ENCODE results near the gene C2orf49. TPM values are rescaled to one million over a fixed set of nuclear protein-coding genes. Genes with fewer than 3 reads are reported as not detected.
"Not testable (repeated sequence)": the region's sequence is repeated elsewhere in the genome, so short reads cannot be mapped to it uniquely, and the experiment has no call there.

The C2orf49 gene
- total RNA-seq, 4 donors from 2014 or later = 16.4 to 19.5 (median 17.7) TPM

DNA sequence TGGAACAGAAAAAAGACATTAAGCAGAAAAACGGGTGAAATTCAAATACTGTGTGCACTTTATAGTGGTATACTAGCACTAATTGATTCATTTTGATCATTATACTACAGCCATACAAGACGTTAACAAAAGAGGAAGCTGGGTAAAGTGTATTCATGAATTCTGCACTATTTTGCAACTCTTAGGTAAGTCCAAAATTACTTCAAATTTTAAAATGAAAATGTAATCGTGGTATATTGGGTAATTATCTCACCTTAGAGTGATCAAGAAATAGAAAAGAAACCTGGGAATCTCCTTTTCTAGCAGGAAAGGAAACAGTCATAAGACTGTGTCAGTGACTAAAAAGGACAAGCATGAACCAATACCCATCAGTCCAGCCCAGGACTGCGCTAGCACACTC lies 13.2 kb upstream of the C2orf49 start:
- H3K9me3 ChIP-seq = no peaks in the 10 kb centered on the region
- DNase-seq (ENCODE audit: extremely low spot score) = no peak
- intact Hi-C loops (cut with DNase I) = no loop called here
- WGBS = 78% methylated on average over 4 of the region's 4 CpGs
- no peak overlapping the region for H3K4me3 ChIP-seq
- H3K36me3 ChIP-seq = peaks cover 0 to 6% (median 0%) of the 10 kb centered on the region in 4 donors
- H3K4me1 ChIP-seq = peaks cover 13 to 61% (median 47%) of the 10 kb centered on the region in 4 donors
- H3K27ac ChIP-seq (replicated peaks in 1 of 4) = no peak overlapping the region
- TF ChIP-seq POLR2AphosphoS5 (IDR thresholded peaks at IDR 0.05) (no peak), POLR2A (IDR thresholded peaks at IDR 0.05; ENCODE audit: low read depth) (no peak), EP300 (IDR thresholded peaks at IDR 0.05) (no peak)
- TF ChIP-seq, protein P1, sequence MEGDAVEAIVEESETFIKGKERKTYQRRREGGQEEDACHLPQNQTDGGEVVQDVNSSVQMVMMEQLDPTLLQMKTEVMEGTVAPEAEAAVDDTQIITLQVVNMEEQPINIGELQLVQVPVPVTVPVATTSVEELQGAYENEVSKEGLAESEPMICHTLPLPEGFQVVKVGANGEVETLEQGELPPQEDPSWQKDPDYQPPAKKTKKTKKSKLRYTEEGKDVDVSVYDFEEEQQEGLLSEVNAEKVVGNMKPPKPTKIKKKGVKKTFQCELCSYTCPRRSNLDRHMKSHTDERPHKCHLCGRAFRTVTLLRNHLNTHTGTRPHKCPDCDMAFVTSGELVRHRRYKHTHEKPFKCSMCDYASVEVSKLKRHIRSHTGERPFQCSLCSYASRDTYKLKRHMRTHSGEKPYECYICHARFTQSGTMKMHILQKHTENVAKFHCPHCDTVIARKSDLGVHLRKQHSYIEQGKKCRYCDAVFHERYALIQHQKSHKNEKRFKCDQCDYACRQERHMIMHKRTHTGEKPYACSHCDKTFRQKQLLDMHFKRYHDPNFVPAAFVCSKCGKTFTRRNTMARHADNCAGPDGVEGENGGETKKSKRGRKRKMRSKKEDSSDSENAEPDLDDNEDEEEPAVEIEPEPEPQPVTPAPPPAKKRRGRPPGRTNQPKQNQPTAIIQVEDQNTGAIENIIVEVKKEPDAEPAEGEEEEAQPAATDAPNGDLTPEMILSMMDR (IDR thresholded peaks at IDR 0.05) = no peak
- no peaks in the 10 kb centered on the region for H3K27me3 ChIP-seq

DNA sequence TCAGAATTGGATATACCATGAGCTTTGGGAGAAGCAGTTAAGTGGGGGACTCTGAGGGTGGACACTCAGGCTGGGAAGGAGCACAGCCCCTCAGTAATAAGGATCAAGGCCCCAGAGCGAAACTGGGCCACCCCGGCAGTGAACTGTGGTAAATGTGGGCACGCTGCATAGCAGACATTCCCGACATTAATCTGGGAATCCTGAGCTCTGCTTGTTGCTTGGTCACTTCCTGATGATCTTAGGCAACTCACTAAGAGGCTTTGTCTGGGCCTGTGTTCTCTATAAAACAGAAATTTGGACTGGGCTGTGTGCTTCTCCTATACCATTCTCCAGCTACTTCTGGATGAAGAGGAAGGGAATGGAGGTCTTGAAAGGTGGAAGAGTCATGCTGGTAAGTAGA lies 12.6 kb upstream of the C2orf49 start:
- H3K36me3 ChIP-seq = peaks cover 0 to 6% (median 0%) of the 10 kb centered on the region in 4 donors
- H3K4me1 ChIP-seq = peaks cover 13 to 56% (median 45%) of the 10 kb centered on the region in 4 donors
- TF ChIP-seq POLR2AphosphoS5 (IDR thresholded peaks at IDR 0.05) (no peak), POLR2A (IDR thresholded peaks at IDR 0.05; ENCODE audit: low read depth) (no peak), EP300 (IDR thresholded peaks at IDR 0.05) (no peak)
- TF ChIP-seq, protein P1 (IDR thresholded peaks at IDR 0.05) = no peak
- intact Hi-C loops (cut with DNase I) = no loop called here
- no peaks in the 10 kb centered on the region for H3K27me3 ChIP-seq
- WGBS = 89% methylated on average over 4 of the region's 4 CpGs
- no peak overlapping the region for H3K27ac ChIP-seq (replicated peaks in 1 of 4)
- DNase-seq (ENCODE audit: extremely low spot score) = no peak
- H3K9me3 ChIP-seq = no peaks in the 10 kb centered on the region
- H3K4me3 ChIP-seq = no peak overlapping the region

DNA sequence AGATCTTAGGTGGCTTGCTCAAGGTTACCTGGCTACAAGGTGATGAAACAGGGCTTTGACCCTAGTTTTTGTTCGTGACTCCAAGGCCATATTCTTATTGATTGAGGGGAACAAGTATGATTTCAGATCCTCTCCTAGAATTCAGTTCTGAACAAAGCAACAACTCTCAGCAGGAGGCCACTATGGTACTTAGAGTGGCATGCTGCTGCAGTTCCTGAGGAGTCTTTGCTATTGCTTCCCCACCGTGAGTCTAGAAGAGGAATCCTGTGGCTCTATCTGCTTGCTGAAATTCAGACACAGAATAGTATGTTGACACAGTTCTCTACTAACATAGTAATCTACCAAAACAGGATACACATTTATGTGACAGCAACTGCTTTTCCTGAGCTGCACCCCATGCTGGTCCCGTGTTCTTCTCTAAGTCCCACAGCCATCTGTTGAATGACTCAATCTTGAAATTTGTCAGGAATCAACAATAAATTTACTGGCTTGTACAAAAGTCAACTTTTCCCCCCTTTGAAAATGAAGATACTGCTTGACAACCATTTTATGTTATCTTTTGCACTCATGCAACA lies 11.9 kb upstream of the C2orf49 start:
- DNase-seq (ENCODE audit: extremely low spot score) = no peak
- TF ChIP-seq EP300 (IDR thresholded peaks at IDR 0.05) (no peak), POLR2AphosphoS5 (IDR thresholded peaks at IDR 0.05) (no peak), POLR2A (IDR thresholded peaks at IDR 0.05; ENCODE audit: low read depth) (no peak)
- TF ChIP-seq, protein P1 (IDR thresholded peaks at IDR 0.05) = no peak
- Histone ChIP-seq H3K27me3 (no peaks in the 10 kb centered on the region), H3K9me3 (no peaks in the 10 kb centered on the region), H3K4me1 (peaks cover 17 to 55% (median 44%) of the 10 kb centered on the region in 4 donors), H3K4me3 (no peak overlapping the region), H3K36me3 (peaks cover 0 to 6% (median 0%) of the 10 kb centered on the region in 4 donors), H3K27ac (replicated peaks in 1 of 4) (no peak overlapping the region)
- 68% methylated on average over 3 of the region's 3 CpGs for WGBS
- intact Hi-C loops (cut with DNase I) = no loop called here

DNA sequence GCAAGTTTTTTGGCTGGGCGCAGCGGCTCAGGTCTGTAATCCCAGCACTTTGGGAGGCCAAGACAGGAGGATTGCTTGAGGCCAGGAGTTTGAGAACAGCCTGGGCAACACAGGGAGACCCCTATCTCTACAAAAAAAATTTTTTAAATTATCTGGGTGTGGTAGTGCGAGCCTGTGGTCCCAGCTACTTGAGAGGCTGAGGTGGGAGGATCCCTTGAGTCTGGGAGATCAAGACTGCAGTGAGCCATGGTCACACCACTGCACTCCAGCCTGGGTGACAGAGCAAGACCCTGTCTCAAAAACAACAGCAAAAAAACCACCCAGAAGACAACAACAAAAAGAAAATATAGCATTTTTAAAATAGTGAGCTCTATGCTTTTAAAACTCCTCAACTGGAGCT lies 10.1 kb upstream of the C2orf49 start:
- H3K4me3 ChIP-seq; H3K9me3 ChIP-seq; intact Hi-C loops (cut with DNase I); H3K36me3 ChIP-seq; H3K27me3 ChIP-seq; DNase-seq (ENCODE audit: extremely low spot score): not testable (repeated sequence)
- WGBS = 86% methylated on average over 3 of the region's 3 CpGs
- Histone ChIP-seq H3K4me1 (peaks cover 17 to 51% (median 40%) of the 10 kb centered on the region in 4 donors), H3K27ac (replicated peaks in 1 of 4) (peak overlapping the region in 1 of 4 donors; percentile 94)

DNA sequence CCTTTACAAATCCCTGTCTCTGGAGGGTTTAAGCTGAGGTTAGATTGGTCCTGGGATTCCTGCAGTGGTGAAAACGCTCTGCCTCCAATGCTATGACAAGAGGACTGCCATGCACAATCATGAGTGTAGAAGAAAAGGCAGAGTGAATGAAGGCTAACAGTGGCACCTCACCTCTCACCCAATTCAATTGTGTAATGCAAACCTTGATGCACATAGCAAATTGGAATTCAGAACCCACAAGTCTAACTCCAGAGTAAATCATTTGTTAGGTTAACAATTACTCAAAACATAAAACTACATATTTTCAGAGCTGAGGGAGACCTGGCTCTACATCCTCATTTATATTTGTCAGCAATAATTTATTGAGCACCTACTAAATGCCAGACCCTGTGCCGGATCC lies 9.7 kb upstream of the C2orf49 start:
- peaks cover 17 to 47% (median 36%) of the 10 kb centered on the region in 4 donors for H3K4me1 ChIP-seq
- intact Hi-C loops (cut with DNase I) = no loop called here
- H3K9me3 ChIP-seq = no peaks in the 10 kb centered on the region
- peak overlapping the region in 1 of 4 donors; percentile 94 for H3K27ac ChIP-seq (replicated peaks in 1 of 4)
- whole genome bisulfite sequencing = 74% methylated on average over 2 of the region's 2 CpGs
- no peak for DNase-seq (ENCODE audit: extremely low spot score)
- peaks cover 0 to 6% (median 0%) of the 10 kb centered on the region in 4 donors for H3K36me3 ChIP-seq
- peak overlapping the region in 1 of 4 donors; percentile 76 for H3K4me3 ChIP-seq
- TF ChIP-seq POLR2A (IDR thresholded peaks at IDR 0.05; ENCODE audit: low read depth) (no peak), POLR2AphosphoS5 (IDR thresholded peaks at IDR 0.05) (no peak), EP300 (IDR thresholded peaks at IDR 0.05) (no peak)
- TF ChIP-seq, protein P1 (IDR thresholded peaks at IDR 0.05) = no peak
- no peaks in the 10 kb centered on the region for H3K27me3 ChIP-seq

Measured in esophagus muscularis mucosa (tissue), 4 donors.